ENCODE results near the gene CAPN2.

DNA sequence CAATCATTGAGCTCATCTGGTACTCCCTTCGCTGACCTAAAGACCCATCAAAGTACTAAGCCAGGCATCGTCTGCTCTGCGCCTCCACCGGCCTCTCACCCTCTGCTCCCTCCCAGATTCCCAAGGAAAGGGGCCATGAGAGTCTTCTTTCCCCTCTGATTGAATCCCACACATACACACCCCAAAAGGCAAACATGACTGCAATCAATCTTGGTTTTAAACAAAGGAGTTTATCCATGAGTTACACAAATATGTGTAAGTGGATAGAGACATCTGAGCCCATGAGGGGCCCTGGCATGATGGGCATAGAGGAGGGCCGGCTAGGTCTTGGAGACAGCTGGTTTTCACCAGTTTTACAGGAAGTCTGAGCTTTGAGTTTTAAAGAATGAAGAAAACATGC, 50.9 kb downstream of the CAPN2 start:
- no peak for TF ChIP-seq SNAI2 (CRISPR knock-in tag; IDR thresholded peaks at IDR 0.05)
- TF ChIP-seq, protein P1, sequence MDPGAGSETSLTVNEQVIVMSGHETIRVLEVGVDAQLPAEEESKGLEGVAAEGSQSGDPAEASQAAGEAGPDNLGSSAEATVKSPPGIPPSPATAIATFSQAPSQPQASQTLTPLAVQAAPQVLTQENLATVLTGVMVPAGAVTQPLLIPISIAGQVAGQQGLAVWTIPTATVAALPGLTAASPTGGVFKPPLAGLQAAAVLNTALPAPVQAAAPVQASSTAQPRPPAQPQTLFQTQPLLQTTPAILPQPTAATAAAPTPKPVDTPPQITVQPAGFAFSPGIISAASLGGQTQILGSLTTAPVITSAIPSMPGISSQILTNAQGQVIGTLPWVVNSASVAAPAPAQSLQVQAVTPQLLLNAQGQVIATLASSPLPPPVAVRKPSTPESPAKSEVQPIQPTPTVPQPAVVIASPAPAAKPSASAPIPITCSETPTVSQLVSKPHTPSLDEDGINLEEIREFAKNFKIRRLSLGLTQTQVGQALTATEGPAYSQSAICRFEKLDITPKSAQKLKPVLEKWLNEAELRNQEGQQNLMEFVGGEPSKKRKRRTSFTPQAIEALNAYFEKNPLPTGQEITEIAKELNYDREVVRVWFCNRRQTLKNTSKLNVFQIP (CRISPR knock-in tag; IDR thresholded peaks at IDR 0.05; ENCODE audit: borderline replicate concordance, low read depth): no peak
- no peak for TF ChIP-seq ESRRG (CRISPR knock-in tag; IDR thresholded peaks at IDR 0.05)
- no peak for TF ChIP-seq RARB (CRISPR knock-in tag; IDR thresholded peaks at IDR 0.05)
- TF ChIP-seq, protein P2, sequence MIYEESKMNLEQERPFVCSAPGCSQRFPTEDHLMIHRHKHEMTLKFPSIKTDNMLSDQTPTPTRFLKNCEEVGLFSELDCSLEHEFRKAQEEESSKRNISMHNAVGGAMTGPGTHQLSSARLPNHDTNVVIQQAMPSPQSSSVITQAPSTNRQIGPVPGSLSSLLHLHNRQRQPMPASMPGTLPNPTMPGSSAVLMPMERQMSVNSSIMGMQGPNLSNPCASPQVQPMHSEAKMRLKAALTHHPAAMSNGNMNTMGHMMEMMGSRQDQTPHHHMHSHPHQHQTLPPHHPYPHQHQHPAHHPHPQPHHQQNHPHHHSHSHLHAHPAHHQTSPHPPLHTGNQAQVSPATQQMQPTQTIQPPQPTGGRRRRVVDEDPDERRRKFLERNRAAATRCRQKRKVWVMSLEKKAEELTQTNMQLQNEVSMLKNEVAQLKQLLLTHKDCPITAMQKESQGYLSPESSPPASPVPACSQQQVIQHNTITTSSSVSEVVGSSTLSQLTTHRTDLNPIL (CRISPR knock-in tag; IDR thresholded peaks at IDR 0.05; ENCODE audit: low read depth): no peak
- no peak for TF ChIP-seq ARNTL (CRISPR knock-in tag; IDR thresholded peaks at IDR 0.05; ENCODE audit: borderline replicate concordance, low read depth)
- TF ChIP-seq, protein P3, sequence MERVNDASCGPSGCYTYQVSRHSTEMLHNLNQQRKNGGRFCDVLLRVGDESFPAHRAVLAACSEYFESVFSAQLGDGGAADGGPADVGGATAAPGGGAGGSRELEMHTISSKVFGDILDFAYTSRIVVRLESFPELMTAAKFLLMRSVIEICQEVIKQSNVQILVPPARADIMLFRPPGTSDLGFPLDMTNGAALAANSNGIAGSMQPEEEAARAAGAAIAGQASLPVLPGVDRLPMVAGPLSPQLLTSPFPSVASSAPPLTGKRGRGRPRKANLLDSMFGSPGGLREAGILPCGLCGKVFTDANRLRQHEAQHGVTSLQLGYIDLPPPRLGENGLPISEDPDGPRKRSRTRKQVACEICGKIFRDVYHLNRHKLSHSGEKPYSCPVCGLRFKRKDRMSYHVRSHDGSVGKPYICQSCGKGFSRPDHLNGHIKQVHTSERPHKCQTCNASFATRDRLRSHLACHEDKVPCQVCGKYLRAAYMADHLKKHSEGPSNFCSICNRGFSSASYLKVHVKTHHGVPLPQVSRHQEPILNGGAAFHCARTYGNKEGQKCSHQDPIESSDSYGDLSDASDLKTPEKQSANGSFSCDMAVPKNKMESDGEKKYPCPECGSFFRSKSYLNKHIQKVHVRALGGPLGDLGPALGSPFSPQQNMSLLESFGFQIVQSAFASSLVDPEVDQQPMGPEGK (CRISPR knock-in tag; IDR thresholded peaks at IDR 0.05; ENCODE audit: borderline replicate concordance): no peak
- no peak for TF ChIP-seq ZFP3 (CRISPR knock-in tag; IDR thresholded peaks at IDR 0.05)
- no peak for TF ChIP-seq ZFP30 (CRISPR knock-in tag; IDR thresholded peaks at IDR 0.05)
- no peak for TF ChIP-seq ISL1 (CRISPR knock-in tag; IDR thresholded peaks at IDR 0.05)
- no peak for TF ChIP-seq TCF4 (CRISPR knock-in tag; IDR thresholded peaks at IDR 0.05; ENCODE audit: borderline replicate concordance)

All from SK-N-SH treated with all-trans-retinoic acid at 6 μM for 48 hours (cell line).